GM23338 (cell line): ENCODE results near the gene ADPRHL1. TPM values are rescaled to one million over a fixed set of nuclear protein-coding genes. Genes with fewer than 3 reads are reported as not detected.

Source experiments
- ATAC-seq: fragments of 200-7000 bp; cut with Tn5 transposase; 3 replicates; pipeline ENCODE4 v1.9.1; 2020
- DNase-seq: peaks from one replicate; pipeline ENCODE4 v3.0.0-alpha.2; 2015; ENCODE audit warnings: low spot score
- H2AFZ ChIP-seq: fragments of 200-600 bp; sonication (generic); 2 replicates; pipeline ENCODE4 v1.8.0; 2016; ENCODE audit warnings: antibody characterized with exemption, mild to moderate bottlenecking, moderate library complexity
- H3F3A ChIP-seq: fragments of 200-600 bp; sonication (generic); replicated peaks from 2 replicates; pipeline ENCODE4 v1.8.0; 2017; ENCODE audit warnings: antibody characterized with exemption, mixed run types, low read depth
- H3K27ac ChIP-seq: fragments of 200-600 bp; sonication (generic); 2 replicates; pipeline ENCODE4 v1.6.1; 2016; ENCODE audit warnings: low read depth
- H3K27me3 ChIP-seq: fragments of 200-600 bp; sonication (generic); 2 replicates; pipeline ENCODE4 v1.8.0; 2016; ENCODE audit warnings: mild to moderate bottlenecking, mixed run types, moderate library complexity; ENCODE audit not compliant: insufficient read depth
- H3K36me3 ChIP-seq: fragments of 200-600 bp; sonication (generic); 2 replicates; pipeline ENCODE4 v1.8.0; 2016; ENCODE audit warnings: mild to moderate bottlenecking; ENCODE audit not compliant: insufficient read depth
- H3K4me1 ChIP-seq: fragments of 200-600 bp; sonication (generic); 2 replicates; pipeline ENCODE4 v1.8.0; 2016; ENCODE audit warnings: mild to moderate bottlenecking, moderate library complexity; ENCODE audit not compliant: insufficient read depth
- H3K4me2 ChIP-seq: fragments of 200-600 bp; sonication (generic); 2 replicates; pipeline ENCODE4 v1.7.1; 2017; ENCODE audit warnings: mixed run types
- H3K4me3 ChIP-seq: fragments of 200-600 bp; sonication (generic); 2 replicates; pipeline ENCODE4 v1.6.1; 2016; ENCODE audit warnings: mixed run types
- H3K79me2 ChIP-seq: fragments of 200-600 bp; sonication (generic); replicated peaks from 2 replicates; pipeline ENCODE4 v1.8.0; 2017; ENCODE audit warnings: mild to moderate bottlenecking; ENCODE audit not compliant: insufficient read depth
- H3K9me2 ChIP-seq: fragments of 200-600 bp; sonication (generic); 2 replicates; pipeline ENCODE4 v1.8.0; 2017; ENCODE audit not compliant: insufficient read depth
- H4K20me1 ChIP-seq: fragments of 200-600 bp; sonication (generic); replicated peaks from 2 replicates; pipeline ENCODE4 v1.8.0; 2017; ENCODE audit warnings: mild to moderate bottlenecking; ENCODE audit not compliant: insufficient read depth
- H3K27ac Mint-ChIP-seq: 2 replicates; pipeline ENCODE4 v1.8.0; 2020; ENCODE audit warnings: inconsistent platforms, mild to moderate bottlenecking, moderate library complexity, mixed read lengths
- H3K27me3 Mint-ChIP-seq: 3 replicates; pipeline ENCODE4 v1.8.0; 2022; ENCODE audit warnings: low read depth, mild to moderate bottlenecking, moderate library complexity, mixed read lengths, inconsistent platforms; ENCODE audit not compliant: insufficient read depth, poor library complexity
- H3K36me3 Mint-ChIP-seq: 3 replicates; pipeline ENCODE4 v1.8.0; 2021; ENCODE audit warnings: low read depth, mild to moderate bottlenecking, inconsistent platforms, moderate library complexity, mixed read lengths
- H3K4me1 Mint-ChIP-seq: 3 replicates; pipeline ENCODE4 v1.8.0; 2020; ENCODE audit warnings: mild to moderate bottlenecking, inconsistent platforms, mixed read lengths
- H3K4me3 Mint-ChIP-seq: 3 replicates; pipeline ENCODE4 v1.8.0; 2021; ENCODE audit warnings: moderate library complexity, mild to moderate bottlenecking, inconsistent platforms, mixed read lengths
- H3K9me3 Mint-ChIP-seq: 3 replicates; pipeline ENCODE4 v1.8.0; 2020; ENCODE audit warnings: moderate library complexity, mild to moderate bottlenecking, inconsistent platforms, mixed read lengths
- CTCF ChIP-seq, 2 experiments: fragments of 200-600 bp in 1 of 2; sonication (generic) in 1 of 2; conservative IDR thresholded peaks; 2 replicates each; pipeline versions ENCODE4 v1.5.1 to v1.6.1; 2016 to 2017; ENCODE audit warnings: antibody characterized with exemption in 2 of 2, low read depth in 2 of 2, mild to moderate bottlenecking in 2 of 2, moderate library complexity in 1 of 2
- ETS1 ChIP-seq: IDR thresholded peaks from 2 replicates; pipeline ENCODE4 v1.6.1; 2016; ENCODE audit warnings: antibody characterized with exemption
- EZH2 ChIP-seq: fragments of 200-600 bp; sonication (generic); IDR thresholded peaks from one replicate; pipeline ENCODE4 v1.8.0; 2017; ENCODE audit warnings: antibody characterized with exemption, mild to moderate bottlenecking, low read depth; ENCODE audit not compliant: unreplicated experiment
- EZH2phosphoT487 ChIP-seq: fragments of 200-600 bp; sonication (generic); IDR thresholded peaks from one replicate; pipeline ENCODE4 v1.8.1; 2018; ENCODE audit warnings: antibody characterized with exemption; ENCODE audit not compliant: unreplicated experiment
- JUNB ChIP-seq: IDR thresholded peaks from one replicate; pipeline ENCODE4 v1.6.1; 2016; ENCODE audit warnings: antibody characterized with exemption; ENCODE audit not compliant: unreplicated experiment
- ZNF331 ChIP-seq: fragments of 250-450 bp; sonication (Bioruptor Pico); IDR thresholded peaks from 2 replicates; pipeline ENCODE4 v1.5.0; 2020; ENCODE audit warnings: low read depth, mild to moderate bottlenecking, moderate library complexity
- polyA plus RNA-seq: library from polyadenylated mRNA; unstranded; fragments of >200 nt; fragmentation: Nextera tagmentation; extraction: Ambion mirVana; gene quantifications from 2 replicates; pipeline ENCODE4 v1.2.1, GENCODE V29; 2016
- total RNA-seq: library from RNA; depleted of rRNA; stranded (reverse); fragments of >200 nt; shearing (Covaris generic); gene quantifications from 2 replicates; pipeline ENCODE4 v1.2.3, GENCODE V29; 2014

Gene ADPRHL1
- total and polyA plus RNA-seq, 2 experiments from 2014 or later, result 0.80 to 1.0 TPM

GRCh38 chr13:113489549-113490495 lies 36.5 kb upstream of the ADPRHL1 start:
- Histone ChIP-seq H3K79me2 (peaks cover 90% of the 10 kb centered on the region), H3K4me2 (peak overlapping the region; percentile 97), H2AFZ (no peak overlapping the region), H3F3A (0 out of 2 replicates have a peak, but pooled peaks cover 5% of the 10 kb centered on the region), H3K4me1 (peaks cover 40% of the 10 kb centered on the region), H3K27ac (no peak overlapping the region), H3K36me3 (no peaks in the 10 kb centered on the region), H3K4me3 (peak overlapping the region; percentile 97), H4K20me1 (peaks cover 37% of the 10 kb centered on the region), H3K27me3 (no peaks in the 10 kb centered on the region), H3K9me2 (no peaks in the 10 kb centered on the region)
- ATAC-seq (peak; percentile 11), DNase-seq (peak; percentile 54)
- H3K4me1 Mint-ChIP-seq, result peaks cover 56% of the 10 kb centered on the region
- H3K9me3 Mint-ChIP-seq, result no peaks in the 10 kb centered on the region; the same call in 2 of the 3 replicates
- no peaks in the 10 kb centered on the region; the same call in 2 of the 3 replicates for H3K36me3 Mint-ChIP-seq
- TF ChIP-seq ZNF331 (CRISPR knock-in tag) (no peak), ETS1 (no peak), EZH2phosphoT487 (no peak), JUNB (no peak), CTCF (conservative IDR thresholded peaks at IDR 0.05; ENCODE audit: low read depth in 2 of 2) (0 out of 4 replicates have a peak, but pooled peaks of 1 of the 2 experiments have one; percentile 2)
- peaks cover 4% of the 10 kb centered on the region for H3K27me3 Mint-ChIP-seq
- H3K27ac Mint-ChIP-seq, result peak overlapping the region; percentile 20; the same call in 1 of the 2 replicates
- peak overlapping the region; percentile 90 for H3K4me3 Mint-ChIP-seq

- no peaks in the 10 kb centered on the region for H3K27me3 ChIP-seq
- no peak overlapping the region for H3K27ac ChIP-seq
- no peaks in the 10 kb centered on the region for H3K9me2 ChIP-seq
- H3K27ac Mint-ChIP-seq, result 0 out of 2 replicates have a peak overlapping the region, but pooled peaks have one; percentile 24
- H3K36me3 ChIP-seq, result no peaks in the 10 kb centered on the region
- H3K4me1 ChIP-seq, result peaks cover 45% of the 10 kb centered on the region
- peak; percentile 80 for DNase-seq
- peaks cover 53% of the 10 kb centered on the region for H3K4me1 Mint-ChIP-seq
- H3K4me3 ChIP-seq, result peak overlapping the region; percentile 97
- H3K4me2 ChIP-seq, result peak overlapping the region; percentile 97
- H3K9me3 Mint-ChIP-seq, result no peaks in the 10 kb centered on the region; the same call in 2 of the 3 replicates
- peak; percentile 44 for ATAC-seq
- TF ChIP-seq CTCF (conservative IDR thresholded peaks at IDR 0.05; ENCODE audit: low read depth in 2 of 2), result peak; percentile 58 to 67
- no peak for TF ChIP-seq EZH2
- H3K79me2 ChIP-seq, result peaks cover 90% of the 10 kb centered on the region
- no peaks in the 10 kb centered on the region; the same call in 2 of the 3 replicates for H3K36me3 Mint-ChIP-seq
- H3F3A ChIP-seq, result 0 out of 2 replicates have a peak, but pooled peaks cover 5% of the 10 kb centered on the region
- peaks cover 44% of the 10 kb centered on the region for H4K20me1 ChIP-seq
- H3K4me3 Mint-ChIP-seq, result peak overlapping the region; percentile 90
- H2AFZ ChIP-seq, result no peak overlapping the region
- peaks cover 4% of the 10 kb centered on the region for H3K27me3 Mint-ChIP-seq
These were observed 35.9 kb upstream of the ADPRHL1 start for GRCh38 chr13:113489171-113489548.
